ENCODE results near the gene RIPOR1.
"Not testable (repeated sequence)": the region's sequence is repeated elsewhere in the genome, so short reads cannot be mapped to it uniquely, and the experiment has no call there.

RIPOR1 gene

GRCh38 chr16:67517661-67518423, 10.8 kb upstream of the RIPOR1 start:
- no peak for DNase-seq

- DNase-seq: no peak
Observed at GRCh38 chr16:67518676-67519075, 10.0 kb upstream of the RIPOR1 start.

GRCh38 chr16:67519242-67519641, 9.4 kb upstream of the RIPOR1 start:
- no peak for DNase-seq

GRCh38 chr16:67521095-67521804, 7.4 kb upstream of the RIPOR1 start:
- peak; percentile 32 for DNase-seq

GRCh38 chr16:67525176-67525860, 3.3 kb upstream of the RIPOR1 start:
- no peak for DNase-seq

- no peak for DNase-seq
Observed at GRCh38 chr16:67526149-67526791, 2.4 kb upstream of the RIPOR1 start.

- no peak for DNase-seq
Observed at GRCh38 chr16:67528870-67529581, 397 bp downstream of the RIPOR1 start.

GRCh38 chr16:67529582-67530012, 968 bp downstream of the RIPOR1 start:
- DNase-seq: no peak

- no peak for DNase-seq
Observed at GRCh38 chr16:67530013-67530939, 1.6 kb downstream of the RIPOR1 start.

- no peak for DNase-seq
Observed at GRCh38 chr16:67531247-67531646, 2.6 kb downstream of the RIPOR1 start.

- DNase-seq: no peak
Observed at GRCh38 chr16:67533024-67533560, 4.5 kb downstream of the RIPOR1 start.

GRCh38 chr16:67533987-67534386, 5.4 kb downstream of the RIPOR1 start:
- not testable (repeated sequence) for DNase-seq

- DNase-seq: no peak
Observed at GRCh38 chr16:67534431-67534830, 5.8 kb downstream of the RIPOR1 start.

- no peak for DNase-seq
Observed at GRCh38 chr16:67535201-67535600, 6.6 kb downstream of the RIPOR1 start.

- DNase-seq: no peak
Observed at GRCh38 chr16:67537270-67537635, 8.6 kb downstream of the RIPOR1 start.

- no peak for DNase-seq
Observed at GRCh38 chr16:67537636-67538591, 9.3 kb downstream of the RIPOR1 start.

GRCh38 chr16:67538666-67539101, 10.1 kb downstream of the RIPOR1 start:
- DNase-seq: no peak

GRCh38 chr16:67539271-67539670, 10.6 kb downstream of the RIPOR1 start:
- no peak for DNase-seq

- DNase-seq: no peak
Observed at GRCh38 chr16:67539691-67540635, 11.3 kb downstream of the RIPOR1 start.
